ENCODE measurements around the gene FADS1. TPM values are rescaled to one million over a fixed set of nuclear protein-coding genes. Genes with fewer than 3 reads are reported as not detected.

The FADS1 gene
- total and polyA plus RNA-seq, 2 experiments from 2014 or later = 74.9 to 119 TPM

DNA sequence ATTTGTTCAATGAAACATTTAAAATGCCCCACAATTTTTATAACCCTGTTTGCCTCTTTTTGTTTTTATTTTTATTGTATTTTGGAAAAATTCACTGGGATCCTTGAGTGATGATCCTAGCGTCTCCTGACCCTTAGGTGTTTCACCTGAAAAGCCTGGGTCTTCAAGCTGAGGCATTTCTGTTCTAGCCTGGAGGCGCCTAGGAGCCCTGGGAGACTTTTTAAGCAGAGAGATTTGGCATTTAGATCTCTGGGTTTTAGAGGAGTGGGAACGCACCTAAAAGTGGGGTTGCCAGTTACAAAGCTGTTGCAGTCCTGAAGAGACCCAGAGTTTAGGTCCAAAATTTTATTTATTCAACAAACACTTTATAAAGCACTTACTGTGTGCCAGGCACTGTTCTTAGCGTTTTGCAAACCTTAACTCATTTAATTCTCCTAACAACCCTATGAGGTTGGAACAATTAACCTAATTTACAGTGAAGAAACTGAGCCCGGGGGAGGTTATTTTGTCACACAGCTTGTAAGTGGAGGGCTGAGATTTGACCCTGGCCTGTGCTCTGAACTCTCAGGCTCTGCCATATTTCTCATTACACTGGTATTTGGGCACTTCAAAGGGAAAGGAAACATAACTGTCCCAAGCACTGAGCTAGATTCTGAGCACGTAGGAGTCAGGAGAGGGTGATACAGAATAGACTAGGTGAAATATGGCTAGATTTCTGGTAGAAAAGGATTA is 834 bp upstream of the FADS1 start (continued):
- TF ChIP-seq EZH2phosphoT487 (IDR thresholded peaks at IDR 0.05; ENCODE audit: unreplicated experiment) = no peak
- no peak for TF ChIP-seq EZH2 (IDR thresholded peaks at IDR 0.05; ENCODE audit: low read depth, unreplicated experiment)
- no peak for TF ChIP-seq CREB1 (CRISPR knock-in tag; IDR thresholded peaks at IDR 0.05; ENCODE audit: low read depth)
- TF ChIP-seq, protein P1, sequence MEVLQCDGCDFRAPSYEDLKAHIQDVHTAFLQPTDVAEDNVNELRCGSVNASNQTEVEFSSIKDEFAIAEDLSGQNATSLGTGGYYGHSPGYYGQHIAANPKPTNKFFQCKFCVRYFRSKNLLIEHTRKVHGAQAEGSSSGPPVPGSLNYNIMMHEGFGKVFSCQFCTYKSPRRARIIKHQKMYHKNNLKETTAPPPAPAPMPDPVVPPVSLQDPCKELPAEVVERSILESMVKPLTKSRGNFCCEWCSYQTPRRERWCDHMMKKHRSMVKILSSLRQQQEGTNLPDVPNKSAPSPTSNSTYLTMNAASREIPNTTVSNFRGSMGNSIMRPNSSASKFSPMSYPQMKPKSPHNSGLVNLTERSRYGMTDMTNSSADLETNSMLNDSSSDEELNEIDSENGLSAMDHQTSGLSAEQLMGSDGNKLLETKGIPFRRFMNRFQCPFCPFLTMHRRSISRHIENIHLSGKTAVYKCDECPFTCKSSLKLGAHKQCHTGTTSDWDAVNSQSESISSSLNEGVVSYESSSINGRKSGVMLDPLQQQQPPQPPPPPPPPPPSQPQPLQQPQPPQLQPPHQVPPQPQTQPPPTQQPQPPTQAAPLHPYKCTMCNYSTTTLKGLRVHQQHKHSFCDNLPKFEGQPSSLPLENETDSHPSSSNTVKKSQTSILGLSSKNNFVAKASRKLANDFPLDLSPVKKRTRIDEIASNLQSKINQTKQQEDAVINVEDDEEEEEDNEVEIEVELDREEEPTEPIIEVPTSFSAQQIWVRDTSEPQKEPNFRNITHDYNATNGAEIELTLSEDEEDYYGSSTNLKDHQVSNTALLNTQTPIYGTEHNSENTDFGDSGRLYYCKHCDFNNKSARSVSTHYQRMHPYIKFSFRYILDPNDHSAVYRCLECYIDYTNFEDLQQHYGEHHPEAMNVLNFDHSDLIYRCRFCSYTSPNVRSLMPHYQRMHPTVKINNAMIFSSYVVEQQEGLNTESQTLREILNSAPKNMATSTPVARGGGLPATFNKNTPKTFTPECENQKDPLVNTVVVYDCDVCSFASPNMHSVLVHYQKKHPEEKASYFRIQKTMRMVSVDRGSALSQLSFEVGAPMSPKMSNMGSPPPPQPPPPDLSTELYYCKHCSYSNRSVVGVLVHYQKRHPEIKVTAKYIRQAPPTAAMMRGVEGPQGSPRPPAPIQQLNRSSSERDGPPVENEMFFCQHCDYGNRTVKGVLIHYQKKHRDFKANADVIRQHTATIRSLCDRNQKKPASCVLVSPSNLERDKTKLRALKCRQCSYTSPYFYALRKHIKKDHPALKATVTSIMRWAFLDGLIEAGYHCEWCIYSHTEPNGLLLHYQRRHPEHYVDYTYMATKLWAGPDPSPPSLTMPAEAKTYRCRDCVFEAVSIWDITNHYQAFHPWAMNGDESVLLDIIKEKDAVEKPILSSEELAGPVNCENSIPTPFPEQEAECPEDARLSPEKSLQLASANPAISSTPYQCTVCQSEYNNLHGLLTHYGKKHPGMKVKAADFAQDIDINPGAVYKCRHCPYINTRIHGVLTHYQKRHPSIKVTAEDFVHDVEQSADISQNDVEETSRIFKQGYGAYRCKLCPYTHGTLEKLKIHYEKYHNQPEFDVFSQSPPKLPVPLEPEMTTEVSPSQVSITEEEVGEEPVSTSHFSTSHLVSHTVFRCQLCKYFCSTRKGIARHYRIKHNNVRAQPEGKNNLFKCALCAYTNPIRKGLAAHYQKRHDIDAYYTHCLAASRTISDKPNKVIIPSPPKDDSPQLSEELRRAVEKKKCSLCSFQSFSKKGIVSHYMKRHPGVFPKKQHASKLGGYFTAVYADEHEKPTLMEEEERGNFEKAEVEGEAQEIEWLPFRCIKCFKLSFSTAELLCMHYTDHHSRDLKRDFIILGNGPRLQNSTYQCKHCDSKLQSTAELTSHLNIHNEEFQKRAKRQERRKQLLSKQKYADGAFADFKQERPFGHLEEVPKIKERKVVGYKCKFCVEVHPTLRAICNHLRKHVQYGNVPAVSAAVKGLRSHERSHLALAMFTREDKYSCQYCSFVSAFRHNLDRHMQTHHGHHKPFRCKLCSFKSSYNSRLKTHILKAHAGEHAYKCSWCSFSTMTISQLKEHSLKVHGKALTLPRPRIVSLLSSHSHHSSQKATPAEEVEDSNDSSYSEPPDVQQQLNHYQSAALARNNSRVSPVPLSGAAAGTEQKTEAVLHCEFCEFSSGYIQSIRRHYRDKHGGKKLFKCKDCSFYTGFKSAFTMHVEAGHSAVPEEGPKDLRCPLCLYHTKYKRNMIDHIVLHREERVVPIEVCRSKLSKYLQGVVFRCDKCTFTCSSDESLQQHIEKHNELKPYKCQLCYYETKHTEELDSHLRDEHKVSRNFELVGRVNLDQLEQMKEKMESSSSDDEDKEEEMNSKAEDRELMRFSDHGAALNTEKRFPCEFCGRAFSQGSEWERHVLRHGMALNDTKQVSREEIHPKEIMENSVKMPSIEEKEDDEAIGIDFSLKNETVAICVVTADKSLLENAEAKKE (CRISPR knock-in tag; IDR thresholded peaks at IDR 0.05) = no peak
- TF ChIP-seq ZNF114 (CRISPR knock-in tag; IDR thresholded peaks at IDR 0.05) = no peak

DNA sequence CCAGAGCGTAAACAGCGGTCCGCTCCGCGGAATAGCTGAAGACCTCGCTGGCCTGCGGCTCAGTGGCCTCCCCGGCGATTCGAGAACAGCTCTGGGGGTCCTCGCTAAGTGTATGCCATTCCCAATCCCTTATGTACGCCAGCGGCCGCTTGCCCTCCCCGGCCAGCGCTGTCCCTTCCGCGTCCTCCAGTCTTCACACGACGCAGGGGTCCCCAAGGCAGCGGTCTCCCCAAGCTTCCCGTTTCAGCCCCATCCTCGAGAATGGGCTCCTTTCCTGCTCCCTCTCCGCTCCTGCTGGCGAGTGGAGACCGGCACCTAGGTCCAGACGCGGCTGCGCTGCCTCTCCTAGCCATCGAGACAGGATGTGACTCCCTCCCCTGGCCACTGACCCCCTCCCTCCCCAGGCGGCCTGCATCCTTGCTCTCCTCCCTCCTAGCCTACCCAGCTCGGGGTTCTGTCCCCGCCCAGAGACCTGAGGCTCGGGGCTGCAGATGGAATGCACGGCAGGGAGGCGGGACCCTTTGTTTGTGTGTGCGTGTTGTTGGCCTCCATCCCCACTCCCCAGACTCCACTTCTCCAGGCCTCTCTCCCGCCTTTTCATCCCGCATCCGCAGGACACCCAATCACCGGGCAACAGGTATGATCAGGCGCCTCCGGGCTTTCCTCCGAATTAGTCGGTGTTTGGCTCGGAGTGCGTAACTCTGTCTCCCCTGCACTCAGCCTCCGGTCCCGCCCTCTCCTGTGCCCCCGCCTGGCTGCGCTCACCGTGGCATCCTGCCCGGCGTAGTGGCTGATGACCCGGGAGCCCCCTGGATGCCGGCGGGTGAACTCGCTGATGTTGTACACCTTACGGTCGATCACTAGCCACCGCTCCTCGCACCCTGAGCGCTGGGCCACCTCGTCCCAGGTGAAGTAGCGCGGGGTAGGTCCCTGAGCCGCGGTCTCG is 740 bp downstream of the FADS1 start:
- peak overlapping the region; percentile 99 for H3K27ac Mint-ChIP-seq
- H3K4me3 Mint-ChIP-seq = peak overlapping the region; percentile 96
- H3K4me2 ChIP-seq = peak overlapping the region; percentile 77
- peaks cover 5% of the 10 kb centered on the region; the same call in 1 of the 2 replicates for H3K9me2 ChIP-seq (ENCODE audit: insufficient read depth)
- no peaks in the 10 kb centered on the region for H3K27me3 ChIP-seq (ENCODE audit: insufficient read depth)
- H3K4me3 ChIP-seq = peak overlapping the region; percentile 89
- peak; percentile 44 for ATAC-seq
- peak overlapping the region; percentile 98 for H3K27ac ChIP-seq (ENCODE audit: low read depth)
- H3K9me3 Mint-ChIP-seq = no peaks in the 10 kb centered on the region; the same call in 2 of the 3 replicates
- H2AFZ ChIP-seq = 0 out of 2 replicates have a peak overlapping the region, but pooled peaks have one; percentile 47
- H3K36me3 ChIP-seq (ENCODE audit: insufficient read depth) = peaks cover 20% of the 10 kb centered on the region
- H3K36me3 Mint-ChIP-seq (ENCODE audit: low read depth) = peaks cover 43% of the 10 kb centered on the region
- H3K4me1 Mint-ChIP-seq = peaks cover 15% of the 10 kb centered on the region
- peak; percentile 88 for DNase-seq (ENCODE audit: low spot score)
- peaks cover 11% of the 10 kb centered on the region for H3K4me1 ChIP-seq (ENCODE audit: insufficient read depth)
- H3K27me3 Mint-ChIP-seq (ENCODE audit: insufficient read depth, low read depth, poor library complexity) = peaks cover 20% of the 10 kb centered on the region
- peaks cover 62% of the 10 kb centered on the region for H3K79me2 ChIP-seq (replicated peaks; ENCODE audit: insufficient read depth)
- H3F3A ChIP-seq (replicated peaks; ENCODE audit: low read depth) = peaks cover 12% of the 10 kb centered on the region
- H4K20me1 ChIP-seq (replicated peaks; ENCODE audit: insufficient read depth) = peaks cover 13% of the 10 kb centered on the region; the same call in 1 of the 2 replicates
- no peak for TF ChIP-seq EZH2 (IDR thresholded peaks at IDR 0.05; ENCODE audit: low read depth, unreplicated experiment)
- no peak for TF ChIP-seq EZH2phosphoT487 (IDR thresholded peaks at IDR 0.05; ENCODE audit: unreplicated experiment)
- no peak for TF ChIP-seq CREB1 (CRISPR knock-in tag; IDR thresholded peaks at IDR 0.05; ENCODE audit: low read depth)
- TF ChIP-seq, protein P2, sequence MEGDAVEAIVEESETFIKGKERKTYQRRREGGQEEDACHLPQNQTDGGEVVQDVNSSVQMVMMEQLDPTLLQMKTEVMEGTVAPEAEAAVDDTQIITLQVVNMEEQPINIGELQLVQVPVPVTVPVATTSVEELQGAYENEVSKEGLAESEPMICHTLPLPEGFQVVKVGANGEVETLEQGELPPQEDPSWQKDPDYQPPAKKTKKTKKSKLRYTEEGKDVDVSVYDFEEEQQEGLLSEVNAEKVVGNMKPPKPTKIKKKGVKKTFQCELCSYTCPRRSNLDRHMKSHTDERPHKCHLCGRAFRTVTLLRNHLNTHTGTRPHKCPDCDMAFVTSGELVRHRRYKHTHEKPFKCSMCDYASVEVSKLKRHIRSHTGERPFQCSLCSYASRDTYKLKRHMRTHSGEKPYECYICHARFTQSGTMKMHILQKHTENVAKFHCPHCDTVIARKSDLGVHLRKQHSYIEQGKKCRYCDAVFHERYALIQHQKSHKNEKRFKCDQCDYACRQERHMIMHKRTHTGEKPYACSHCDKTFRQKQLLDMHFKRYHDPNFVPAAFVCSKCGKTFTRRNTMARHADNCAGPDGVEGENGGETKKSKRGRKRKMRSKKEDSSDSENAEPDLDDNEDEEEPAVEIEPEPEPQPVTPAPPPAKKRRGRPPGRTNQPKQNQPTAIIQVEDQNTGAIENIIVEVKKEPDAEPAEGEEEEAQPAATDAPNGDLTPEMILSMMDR (conservative IDR thresholded peaks at IDR 0.05; ENCODE audit: low read depth in 2 of 2) = 0 out of 4 replicates have a peak, but pooled peaks of 1 of the 2 experiments have one; percentile 12
- TF ChIP-seq, protein P3, sequence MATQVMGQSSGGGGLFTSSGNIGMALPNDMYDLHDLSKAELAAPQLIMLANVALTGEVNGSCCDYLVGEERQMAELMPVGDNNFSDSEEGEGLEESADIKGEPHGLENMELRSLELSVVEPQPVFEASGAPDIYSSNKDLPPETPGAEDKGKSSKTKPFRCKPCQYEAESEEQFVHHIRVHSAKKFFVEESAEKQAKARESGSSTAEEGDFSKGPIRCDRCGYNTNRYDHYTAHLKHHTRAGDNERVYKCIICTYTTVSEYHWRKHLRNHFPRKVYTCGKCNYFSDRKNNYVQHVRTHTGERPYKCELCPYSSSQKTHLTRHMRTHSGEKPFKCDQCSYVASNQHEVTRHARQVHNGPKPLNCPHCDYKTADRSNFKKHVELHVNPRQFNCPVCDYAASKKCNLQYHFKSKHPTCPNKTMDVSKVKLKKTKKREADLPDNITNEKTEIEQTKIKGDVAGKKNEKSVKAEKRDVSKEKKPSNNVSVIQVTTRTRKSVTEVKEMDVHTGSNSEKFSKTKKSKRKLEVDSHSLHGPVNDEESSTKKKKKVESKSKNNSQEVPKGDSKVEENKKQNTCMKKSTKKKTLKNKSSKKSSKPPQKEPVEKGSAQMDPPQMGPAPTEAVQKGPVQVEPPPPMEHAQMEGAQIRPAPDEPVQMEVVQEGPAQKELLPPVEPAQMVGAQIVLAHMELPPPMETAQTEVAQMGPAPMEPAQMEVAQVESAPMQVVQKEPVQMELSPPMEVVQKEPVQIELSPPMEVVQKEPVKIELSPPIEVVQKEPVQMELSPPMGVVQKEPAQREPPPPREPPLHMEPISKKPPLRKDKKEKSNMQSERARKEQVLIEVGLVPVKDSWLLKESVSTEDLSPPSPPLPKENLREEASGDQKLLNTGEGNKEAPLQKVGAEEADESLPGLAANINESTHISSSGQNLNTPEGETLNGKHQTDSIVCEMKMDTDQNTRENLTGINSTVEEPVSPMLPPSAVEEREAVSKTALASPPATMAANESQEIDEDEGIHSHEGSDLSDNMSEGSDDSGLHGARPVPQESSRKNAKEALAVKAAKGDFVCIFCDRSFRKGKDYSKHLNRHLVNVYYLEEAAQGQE (IDR thresholded peaks at IDR 0.05; ENCODE audit: unreplicated experiment) = no peak
- no peak for TF ChIP-seq NANOG (IDR thresholded peaks at IDR 0.05; ENCODE audit: borderline replicate concordance)
- no peak for TF ChIP-seq ZNF114 (CRISPR knock-in tag; IDR thresholded peaks at IDR 0.05)
